ENCODE data around the gene LBX1.
A peak's percentile ranks its signal among the peaks of the same experiment; 100 is the strongest.

GRCh38 chr10:101214446-101215396, 14.5 kb downstream of the LBX1 start:
- TF ChIP-seq POLR2AphosphoS5 (IDR thresholded peaks at IDR 0.05) (no peak), POLR2A (IDR thresholded peaks at IDR 0.05) (no peak), EP300 (IDR thresholded peaks at IDR 0.05) (no peak)
- TF ChIP-seq, protein P1, sequence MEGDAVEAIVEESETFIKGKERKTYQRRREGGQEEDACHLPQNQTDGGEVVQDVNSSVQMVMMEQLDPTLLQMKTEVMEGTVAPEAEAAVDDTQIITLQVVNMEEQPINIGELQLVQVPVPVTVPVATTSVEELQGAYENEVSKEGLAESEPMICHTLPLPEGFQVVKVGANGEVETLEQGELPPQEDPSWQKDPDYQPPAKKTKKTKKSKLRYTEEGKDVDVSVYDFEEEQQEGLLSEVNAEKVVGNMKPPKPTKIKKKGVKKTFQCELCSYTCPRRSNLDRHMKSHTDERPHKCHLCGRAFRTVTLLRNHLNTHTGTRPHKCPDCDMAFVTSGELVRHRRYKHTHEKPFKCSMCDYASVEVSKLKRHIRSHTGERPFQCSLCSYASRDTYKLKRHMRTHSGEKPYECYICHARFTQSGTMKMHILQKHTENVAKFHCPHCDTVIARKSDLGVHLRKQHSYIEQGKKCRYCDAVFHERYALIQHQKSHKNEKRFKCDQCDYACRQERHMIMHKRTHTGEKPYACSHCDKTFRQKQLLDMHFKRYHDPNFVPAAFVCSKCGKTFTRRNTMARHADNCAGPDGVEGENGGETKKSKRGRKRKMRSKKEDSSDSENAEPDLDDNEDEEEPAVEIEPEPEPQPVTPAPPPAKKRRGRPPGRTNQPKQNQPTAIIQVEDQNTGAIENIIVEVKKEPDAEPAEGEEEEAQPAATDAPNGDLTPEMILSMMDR (IDR thresholded peaks at IDR 0.05), result peak; percentile 49 to 92
